Measurements from ENCODE around the gene RAD51B. TPM values are rescaled to one million over a fixed set of nuclear protein-coding genes. Genes with fewer than 3 reads are reported as not detected.

RAD51B gene
- total RNA-seq, 1 donor from 2014 or later: 25.1 TPM

DNA sequence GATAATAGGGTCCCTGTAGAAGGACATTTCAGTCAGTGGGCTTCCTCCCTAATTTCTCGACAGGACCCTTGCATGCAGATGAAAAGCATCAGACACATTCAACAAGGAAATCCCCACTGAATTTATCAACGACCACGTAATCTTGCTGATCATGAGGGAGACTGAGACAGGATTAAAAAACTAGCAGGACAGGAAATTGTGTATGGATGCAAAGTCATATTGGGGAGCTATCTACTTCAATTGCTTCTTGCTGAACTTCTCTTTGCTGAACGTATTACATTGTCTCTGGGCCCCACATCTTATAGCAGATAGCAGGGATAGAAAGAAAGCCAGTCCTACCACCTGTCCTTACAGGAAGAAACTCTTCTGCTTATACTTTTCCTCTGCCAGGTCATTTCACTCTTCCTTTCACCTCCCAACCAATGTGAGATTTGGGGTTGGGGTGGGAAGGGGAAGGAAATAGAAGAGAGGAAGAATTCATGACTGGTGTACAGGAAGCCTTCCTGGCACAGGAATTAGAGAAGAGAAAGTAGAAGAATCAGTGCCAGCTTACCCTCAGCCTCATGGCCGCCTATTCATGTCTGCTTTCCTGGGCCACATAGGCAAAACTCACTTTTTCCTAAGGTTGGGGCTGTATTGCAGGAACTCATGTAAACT, 640.0 kb downstream of the RAD51B start:
- H3K9me3 Mint-ChIP-seq: peaks cover 5% of the 10 kb centered on the region
- H3K4me1 Mint-ChIP-seq (ENCODE audit: low read depth): peaks cover 10% of the 10 kb centered on the region
- no peak overlapping the region for H3K4me3 Mint-ChIP-seq (ENCODE audit: low read depth)
- intact Hi-C loops (cut with micrococcal nuclease): no loop called here
- no peak overlapping the region for H3K27ac Mint-ChIP-seq
- H3K36me3 Mint-ChIP-seq (ENCODE audit: low read depth): peaks cover 2% of the 10 kb centered on the region
- H3K27me3 Mint-ChIP-seq (ENCODE audit: low read depth): no peaks in the 10 kb centered on the region
- DNase-seq (ENCODE audit: low spot score): no peak

- no peak overlapping the region for H3K27ac Mint-ChIP-seq
- no peak overlapping the region for H3K4me3 Mint-ChIP-seq (ENCODE audit: low read depth)
Observed at GRCh38 chr14:68460541-68460940, 641.0 kb downstream of the RAD51B start.

DNA sequence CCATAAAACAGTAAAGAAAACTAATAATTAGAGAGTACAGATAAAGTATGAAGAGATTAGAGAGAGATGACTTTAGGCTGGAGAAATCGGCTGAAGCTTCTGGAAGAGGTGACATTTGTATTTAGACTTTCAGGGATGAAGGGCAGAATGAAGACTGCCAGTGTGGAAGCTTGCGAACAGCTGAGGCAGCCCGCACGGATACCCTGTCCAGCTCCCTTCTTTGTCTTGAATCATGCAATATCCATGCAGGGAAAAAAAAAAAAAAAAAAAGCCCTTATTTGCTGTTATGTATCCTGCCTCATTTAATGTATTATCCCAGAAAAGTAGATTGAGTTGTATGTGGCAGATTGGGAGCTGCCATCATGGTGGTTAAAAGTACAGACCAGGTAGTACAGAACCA, 641.5 kb downstream of the RAD51B start:
- Mint-ChIP-seq H3K9me3 (no peaks in the 10 kb centered on the region), H3K27ac (no peak overlapping the region), H3K4me1 (ENCODE audit: low read depth) (peaks cover 13% of the 10 kb centered on the region), H3K4me3 (ENCODE audit: low read depth) (no peak overlapping the region), H3K36me3 (ENCODE audit: low read depth) (no peaks in the 10 kb centered on the region), H3K27me3 (ENCODE audit: low read depth) (no peaks in the 10 kb centered on the region)
- no peak for DNase-seq (ENCODE audit: low spot score)
- intact Hi-C loops (cut with micrococcal nuclease): no loop called here

More at GRCh38 chr14:68460541-68460940, 641.0 kb downstream of the RAD51B start:
- Mint-ChIP-seq H3K4me1 (ENCODE audit: low read depth) (peaks cover 13% of the 10 kb centered on the region), H3K27me3 (ENCODE audit: low read depth) (no peaks in the 10 kb centered on the region), H3K36me3 (ENCODE audit: low read depth) (no peaks in the 10 kb centered on the region), H3K9me3 (peaks cover 5% of the 10 kb centered on the region)
- intact Hi-C loops (cut with micrococcal nuclease): no loop called here
- DNase-seq (ENCODE audit: low spot score): no peak

DNA sequence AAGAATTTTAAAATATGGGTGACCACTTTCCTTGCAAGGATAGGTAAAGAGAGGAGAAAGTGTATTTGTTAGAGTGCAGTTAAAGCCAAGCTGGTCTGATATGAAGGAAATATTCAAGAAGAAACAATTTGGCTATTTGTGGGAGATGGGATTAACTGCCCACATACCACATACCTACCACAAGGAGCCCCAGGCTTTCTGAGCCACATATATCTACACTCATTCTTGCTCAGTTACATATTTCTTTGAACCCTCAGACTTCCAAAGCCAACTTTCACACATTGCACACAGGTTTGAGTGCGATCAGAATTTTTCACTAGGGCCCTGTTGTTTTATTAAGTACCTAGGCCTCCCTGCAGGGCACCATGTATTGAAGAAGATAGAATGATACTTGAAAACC, 643.1 kb downstream of the RAD51B start:
- peaks cover 13% of the 10 kb centered on the region for H3K4me1 Mint-ChIP-seq (ENCODE audit: low read depth)
- no peak overlapping the region for H3K4me3 Mint-ChIP-seq (ENCODE audit: low read depth)
- DNase-seq (ENCODE audit: low spot score): no peak
- intact Hi-C loops (cut with micrococcal nuclease): no loop called here
- H3K9me3 Mint-ChIP-seq: no peaks in the 10 kb centered on the region
- H3K36me3 Mint-ChIP-seq (ENCODE audit: low read depth): no peaks in the 10 kb centered on the region
- H3K27ac Mint-ChIP-seq: no peak overlapping the region
- H3K27me3 Mint-ChIP-seq (ENCODE audit: low read depth): no peaks in the 10 kb centered on the region

GRCh38 chr14:68463299-68463698, 643.7 kb downstream of the RAD51B start:
- Mint-ChIP-seq H3K27ac (no peak overlapping the region), H3K4me1 (ENCODE audit: low read depth) (peaks cover 16% of the 10 kb centered on the region), H3K4me3 (ENCODE audit: low read depth) (no peak overlapping the region), H3K9me3 (no peaks in the 10 kb centered on the region), H3K27me3 (ENCODE audit: low read depth) (no peaks in the 10 kb centered on the region), H3K36me3 (ENCODE audit: low read depth) (no peaks in the 10 kb centered on the region)
- DNase-seq (ENCODE audit: low spot score): no peak
- intact Hi-C loops (cut with micrococcal nuclease): no loop called here

DNA sequence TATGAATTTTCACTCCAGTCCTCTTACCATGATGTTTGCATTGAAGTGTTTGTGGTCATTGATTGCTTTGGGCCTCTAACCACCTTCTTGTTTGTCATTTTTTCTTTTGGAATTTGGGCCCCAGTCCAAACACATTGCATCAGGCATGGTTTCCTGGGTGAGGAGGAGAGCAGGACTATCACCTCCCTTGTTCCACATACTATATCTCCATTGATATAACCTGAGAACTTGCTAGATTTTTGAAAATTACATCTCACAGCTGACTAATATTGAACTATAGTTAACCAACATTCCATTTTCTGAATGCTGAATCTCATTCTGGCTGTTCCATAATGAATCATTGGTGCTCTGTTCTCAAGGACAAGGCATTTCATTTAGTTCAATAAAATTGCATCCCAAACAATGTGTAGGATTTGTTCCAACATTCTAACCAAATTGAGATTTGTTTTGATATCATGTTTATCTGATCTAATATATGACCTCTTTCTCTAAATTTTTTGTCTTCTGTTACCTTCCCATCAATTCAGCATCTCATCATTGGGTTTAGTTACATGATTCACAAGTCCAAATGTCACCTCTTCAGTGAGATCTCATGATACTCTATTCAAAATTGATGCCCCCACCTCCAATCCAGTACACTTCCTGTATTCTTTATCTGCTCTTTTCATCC, 644.3 kb downstream of the RAD51B start:
- intact Hi-C loops (cut with micrococcal nuclease): no loop called here
- no peak for DNase-seq (ENCODE audit: low spot score)
- no peak overlapping the region for H3K27ac Mint-ChIP-seq
- H3K9me3 Mint-ChIP-seq: no peaks in the 10 kb centered on the region
- no peaks in the 10 kb centered on the region for H3K36me3 Mint-ChIP-seq (ENCODE audit: low read depth)
- H3K4me3 Mint-ChIP-seq (ENCODE audit: low read depth): no peak overlapping the region
- peaks cover 21% of the 10 kb centered on the region for H3K4me1 Mint-ChIP-seq (ENCODE audit: low read depth)
- no peaks in the 10 kb centered on the region for H3K27me3 Mint-ChIP-seq (ENCODE audit: low read depth)

- Mint-ChIP-seq H3K9me3 (no peaks in the 10 kb centered on the region), H3K4me1 (ENCODE audit: low read depth) (peaks cover 28% of the 10 kb centered on the region), H3K4me3 (ENCODE audit: low read depth) (no peak overlapping the region), H3K27me3 (ENCODE audit: low read depth) (no peaks in the 10 kb centered on the region), H3K27ac (no peak overlapping the region), H3K36me3 (ENCODE audit: low read depth) (peaks cover 2% of the 10 kb centered on the region)
- no peak for DNase-seq (ENCODE audit: low spot score)
- intact Hi-C loops (cut with micrococcal nuclease): loop anchor here (5.0 kb wide), 1 partner anchor 328 kb away; the partner anchor contains the start of gene ZFP36L1
Observed at GRCh38 chr14:68464711-68465110, 645.1 kb downstream of the RAD51B start.

DNA sequence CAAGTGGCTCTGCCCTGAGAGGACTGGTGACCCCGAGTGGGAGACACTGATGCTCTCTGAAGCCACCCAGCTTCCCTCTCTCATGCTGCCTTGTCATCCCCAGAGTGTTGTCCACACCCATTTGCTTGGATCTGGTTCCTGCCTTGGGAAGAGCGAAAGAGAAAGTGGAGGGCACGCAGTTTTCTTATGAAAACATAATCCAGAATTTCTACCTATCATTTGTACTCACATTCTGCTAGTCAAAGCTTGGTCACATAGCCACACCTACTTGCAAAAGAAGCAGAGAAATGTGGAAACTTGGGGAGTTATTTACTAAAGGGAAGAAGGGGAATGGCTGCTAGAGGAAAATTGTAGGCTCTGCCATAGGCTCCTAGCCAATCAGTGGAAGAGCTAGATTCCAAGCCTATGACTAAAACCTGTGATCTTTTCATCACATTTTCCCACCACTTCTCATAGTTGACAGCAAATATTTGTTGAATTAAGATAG, 647.0 kb downstream of the RAD51B start:
- Mint-ChIP-seq H3K27ac (no peak overlapping the region), H3K36me3 (ENCODE audit: low read depth) (peaks cover 4% of the 10 kb centered on the region), H3K9me3 (no peaks in the 10 kb centered on the region), H3K4me3 (ENCODE audit: low read depth) (no peak overlapping the region), H3K27me3 (ENCODE audit: low read depth) (no peaks in the 10 kb centered on the region), H3K4me1 (ENCODE audit: low read depth) (peaks cover 39% of the 10 kb centered on the region)
- DNase-seq (ENCODE audit: low spot score): no peak
- intact Hi-C loops (cut with micrococcal nuclease): loop anchor here (5.0 kb wide), 1 partner anchor 326 kb away; the partner anchor contains the start of gene ZFP36L1

- H3K36me3 Mint-ChIP-seq (ENCODE audit: low read depth): peaks cover 4% of the 10 kb centered on the region
- H3K4me3 Mint-ChIP-seq (ENCODE audit: low read depth): no peak overlapping the region
- no peak overlapping the region for H3K27ac Mint-ChIP-seq
- H3K4me1 Mint-ChIP-seq (ENCODE audit: low read depth): peaks cover 39% of the 10 kb centered on the region
- no peak for DNase-seq (ENCODE audit: low spot score)
- no peaks in the 10 kb centered on the region for H3K9me3 Mint-ChIP-seq
- no peaks in the 10 kb centered on the region for H3K27me3 Mint-ChIP-seq (ENCODE audit: low read depth)
- intact Hi-C loops (cut with micrococcal nuclease): loop anchor here (5.0 kb wide), 1 partner anchor 325 kb away; the partner anchor contains the start of gene ZFP36L1
Observed at GRCh38 chr14:68467425-68467824, 647.8 kb downstream of the RAD51B start.

DNA sequence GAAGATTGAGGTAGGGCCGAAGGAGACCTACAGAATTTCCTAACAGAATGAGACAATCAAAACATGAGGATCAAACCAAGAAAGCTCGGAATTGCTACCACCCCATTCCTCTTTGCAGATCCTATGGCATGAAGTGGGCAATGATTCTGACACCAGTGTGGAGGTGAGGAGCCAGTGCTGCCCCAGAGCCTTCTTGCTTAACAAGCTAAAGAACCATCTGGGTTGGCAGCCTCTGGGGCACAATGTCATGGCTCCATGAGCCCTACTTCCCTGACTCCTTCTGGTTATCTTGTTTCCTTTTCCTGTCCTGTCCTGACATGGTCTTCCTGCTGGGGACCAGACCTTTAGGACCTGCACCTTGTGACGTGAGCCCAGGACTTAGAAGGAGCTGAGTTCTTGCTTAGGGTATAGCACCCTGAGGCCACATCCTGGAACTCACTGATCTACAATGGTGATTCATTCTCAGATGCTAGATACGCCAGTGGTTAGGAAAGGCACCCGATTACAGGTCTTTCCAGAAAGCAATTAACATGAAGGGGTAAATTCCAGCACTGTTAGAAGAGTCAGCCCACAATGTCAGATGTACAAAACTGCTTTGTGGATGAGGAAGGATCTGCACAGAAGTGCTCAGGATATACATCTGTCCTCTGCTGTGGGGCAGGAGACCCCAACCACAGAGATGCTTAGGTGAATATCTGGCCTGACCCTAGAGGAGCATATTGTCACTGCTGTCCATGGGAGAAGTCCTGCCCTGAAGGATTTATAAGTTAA, 649.0 kb downstream of the RAD51B start:
- intact Hi-C loops (cut with micrococcal nuclease): loop anchor here (1.0 to 5.0 kb wide), 4 partner anchors 15 to 324 kb away; partner anchors contain the start of gene ZFP36L1
- DNase-seq (ENCODE audit: low spot score): peak; percentile 12
- H3K36me3 Mint-ChIP-seq (ENCODE audit: low read depth): peaks cover 4% of the 10 kb centered on the region
- H3K9me3 Mint-ChIP-seq: no peaks in the 10 kb centered on the region
- peak overlapping the region; percentile 58 for H3K27ac Mint-ChIP-seq
- no peak overlapping the region for H3K4me3 Mint-ChIP-seq (ENCODE audit: low read depth)
- no peaks in the 10 kb centered on the region for H3K27me3 Mint-ChIP-seq (ENCODE audit: low read depth)
- H3K4me1 Mint-ChIP-seq (ENCODE audit: low read depth): peaks cover 38% of the 10 kb centered on the region

- peak overlapping the region; percentile 58 for H3K27ac Mint-ChIP-seq
- no peak for DNase-seq (ENCODE audit: low spot score)
- no peak overlapping the region for H3K4me3 Mint-ChIP-seq (ENCODE audit: low read depth)
- H3K4me1 Mint-ChIP-seq (ENCODE audit: low read depth): peaks cover 32% of the 10 kb centered on the region
- peaks cover 4% of the 10 kb centered on the region for H3K36me3 Mint-ChIP-seq (ENCODE audit: low read depth)
- intact Hi-C loops (cut with micrococcal nuclease): loop anchor here (2.0 to 5.0 kb wide), 2 partner anchors 266 to 323 kb away; partner anchors contain the start of gene ZFP36L1
- H3K9me3 Mint-ChIP-seq: no peaks in the 10 kb centered on the region
- no peaks in the 10 kb centered on the region for H3K27me3 Mint-ChIP-seq (ENCODE audit: low read depth)
Observed at GRCh38 chr14:68469208-68469713, 649.7 kb downstream of the RAD51B start.

- Mint-ChIP-seq H3K4me3 (ENCODE audit: low read depth) (no peak overlapping the region), H3K4me1 (ENCODE audit: low read depth) (peaks cover 26% of the 10 kb centered on the region), H3K9me3 (no peaks in the 10 kb centered on the region), H3K27me3 (ENCODE audit: low read depth) (no peaks in the 10 kb centered on the region), H3K27ac (peak overlapping the region; percentile 62), H3K36me3 (ENCODE audit: low read depth) (peaks cover 4% of the 10 kb centered on the region)
- intact Hi-C loops (cut with micrococcal nuclease): no loop called here
- DNase-seq (ENCODE audit: low spot score): no peak
Observed at GRCh38 chr14:68470361-68470760, 650.8 kb downstream of the RAD51B start.

Data from activated T-helper 2 cell treated with anti-CD3 and anti-CD28 coated beads, Interferon-gamma antibody, Interleukin-2, Interleukin-4, amounts not matched to agents 10 μg/mL and 5 μg/mL and 100 μg/mL, durations not matched to agents 14 hours and 24 hours and 36 hours (primary cell).